A549 (cell line): ENCODE data around the gene TNFRSF1B.

Source experiments
- BHLHE40 ChIP-seq: IDR thresholded peaks from 2 replicates; pipeline ENCODE4 v1.6.1; 2012; ENCODE audit warnings: low read depth, low read length, inconsistent platforms
- CHD2 ChIP-seq: fragments of 150-350 bp; IDR thresholded peaks from 2 replicates; pipeline ENCODE4 v1.6.1; 2014; ENCODE audit warnings: low read length; ENCODE audit not compliant: partially characterized antibody
- CTCF ChIP-seq: fragments of >200 bp; sonication (Bioruptor Twin); formaldehyde crosslinking; IDR thresholded peaks from 3 replicates; pipeline ENCODE4 v1.5.1; 2016
- EHMT2 ChIP-seq: fragments of 200-600 bp; sonication (generic); IDR thresholded peaks from 2 replicates; pipeline ENCODE4 v1.6.1; 2016; ENCODE audit warnings: antibody characterized with exemption, low read depth, mild to moderate bottlenecking, moderate library complexity
- EP300 ChIP-seq, 2 experiments: fragments of >200 bp; sonication (Bioruptor Twin); formaldehyde crosslinking; IDR thresholded peaks; 2 replicates in 1 of 2; 3 replicates in 1 of 2; pipeline ENCODE4 v1.6.1; 2016 to 2017
- ESRRA ChIP-seq: fragments of 150-350 bp; IDR thresholded peaks from 2 replicates; pipeline ENCODE4 v1.6.1; 2014; ENCODE audit warnings: mild to moderate bottlenecking, low read length, borderline replicate concordance
- HDAC2 ChIP-seq: fragments of 200-600 bp; sonication (generic); IDR thresholded peaks from 2 replicates; pipeline ENCODE4 v1.6.1; 2016
- HOXA7 ChIP-seq: fragments of 250-450 bp; sonication (Bioruptor Pico); IDR thresholded peaks from 2 replicates; pipeline ENCODE4 v1.5.0; 2020; ENCODE audit warnings: mild to moderate bottlenecking, moderate library complexity
- JUN ChIP-seq, 2 experiments: fragments of >200 bp; sonication (Bioruptor Twin); formaldehyde crosslinking; IDR thresholded peaks; 2 replicates in 1 of 2; 3 replicates in 1 of 2; pipeline ENCODE4 v1.6.1; 2016 to 2017
- JUNB ChIP-seq: fragments of >200 bp; sonication (Bioruptor Twin); formaldehyde crosslinking; IDR thresholded peaks from 2 replicates; pipeline ENCODE4 v1.6.1; 2016
- MAX ChIP-seq: IDR thresholded peaks from 2 replicates; pipeline ENCODE4 v1.6.1; 2012
- POLR2A ChIP-seq: IDR thresholded peaks from 2 replicates; pipeline ENCODE4 v1.6.1; 2012; ENCODE audit warnings: mild to moderate bottlenecking, low read length
- SREBF2 ChIP-seq: fragments of 450-650 bp; IDR thresholded peaks from 2 replicates; pipeline ENCODE4 v1.6.1; 2014; ENCODE audit warnings: mild to moderate bottlenecking, moderate library complexity

GRCh38 chr1:12150456-12151200 is 16.2 kb upstream of the TNFRSF1B start:
- TF ChIP-seq CTCF (no peak), POLR2A (no peak), JUN (IDR thresholded peaks at IDR 0.05) (no peak), BHLHE40 (no peak), SREBF2 (no peak), CHD2 (no peak), HOXA7 (no peak), MAX (no peak), JUNB (no peak), ESRRA (no peak), HDAC2 (no peak), EHMT2 (no peak), EP300 (IDR thresholded peaks at IDR 0.05) (no peak)
